ENCODE data around the gene NFX1.

DNA sequence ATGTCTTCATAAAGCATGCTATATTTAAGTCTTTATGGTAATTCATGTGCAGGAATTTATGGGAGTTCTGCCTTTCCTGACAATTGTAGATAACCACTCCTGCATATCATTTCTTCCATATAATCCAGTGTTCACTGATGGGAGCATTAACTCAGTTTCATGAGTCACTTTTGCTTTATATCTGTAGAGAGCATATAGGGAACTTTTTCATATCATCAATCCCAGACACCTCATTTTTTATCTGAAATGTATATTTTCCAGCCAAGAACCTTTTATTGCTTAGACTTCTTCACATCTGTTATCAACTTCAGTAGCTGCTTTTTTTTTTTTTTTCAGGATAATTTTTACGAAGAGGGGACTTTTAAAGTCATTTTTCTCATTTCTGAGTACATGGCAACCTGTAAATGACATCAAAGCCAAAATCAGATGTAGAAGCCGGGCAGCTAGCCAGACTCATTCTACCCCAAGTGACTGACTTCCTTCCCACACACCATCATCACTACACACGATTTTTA is 41.1 kb downstream of the NFX1 start:
- TF ChIP-seq, protein P1, sequence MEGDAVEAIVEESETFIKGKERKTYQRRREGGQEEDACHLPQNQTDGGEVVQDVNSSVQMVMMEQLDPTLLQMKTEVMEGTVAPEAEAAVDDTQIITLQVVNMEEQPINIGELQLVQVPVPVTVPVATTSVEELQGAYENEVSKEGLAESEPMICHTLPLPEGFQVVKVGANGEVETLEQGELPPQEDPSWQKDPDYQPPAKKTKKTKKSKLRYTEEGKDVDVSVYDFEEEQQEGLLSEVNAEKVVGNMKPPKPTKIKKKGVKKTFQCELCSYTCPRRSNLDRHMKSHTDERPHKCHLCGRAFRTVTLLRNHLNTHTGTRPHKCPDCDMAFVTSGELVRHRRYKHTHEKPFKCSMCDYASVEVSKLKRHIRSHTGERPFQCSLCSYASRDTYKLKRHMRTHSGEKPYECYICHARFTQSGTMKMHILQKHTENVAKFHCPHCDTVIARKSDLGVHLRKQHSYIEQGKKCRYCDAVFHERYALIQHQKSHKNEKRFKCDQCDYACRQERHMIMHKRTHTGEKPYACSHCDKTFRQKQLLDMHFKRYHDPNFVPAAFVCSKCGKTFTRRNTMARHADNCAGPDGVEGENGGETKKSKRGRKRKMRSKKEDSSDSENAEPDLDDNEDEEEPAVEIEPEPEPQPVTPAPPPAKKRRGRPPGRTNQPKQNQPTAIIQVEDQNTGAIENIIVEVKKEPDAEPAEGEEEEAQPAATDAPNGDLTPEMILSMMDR (conservative IDR thresholded peaks at IDR 0.05; ENCODE audit: low read depth, low read length) = no peak
- no peak for TF ChIP-seq EZH2 (IDR thresholded peaks at IDR 0.05; ENCODE audit: low read length, unreplicated experiment)
- no peak for TF ChIP-seq EZH2phosphoT487 (IDR thresholded peaks at IDR 0.05; ENCODE audit: borderline replicate concordance, low read length)
